IMR-90 (cell line): ENCODE data around the gene CEACAM1.

Experiments used
- CTCF ChIP-seq: conservative IDR thresholded peaks from 2 replicates; pipeline ENCODE4 v1.5.1; 2012; ENCODE audit warnings: mild to moderate bottlenecking, low read depth, low read length, improper control_type of control experiment
- MAFK ChIP-seq: IDR thresholded peaks from 2 replicates; pipeline ENCODE4 v1.6.1; 2012; ENCODE audit warnings: low read depth, low read length, improper control_type of control experiment
- POLR2A ChIP-seq: IDR thresholded peaks from 2 replicates; pipeline ENCODE4 v1.6.1; 2012; ENCODE audit warnings: mild to moderate bottlenecking, low read depth, low read length
- RAD21 ChIP-seq: IDR thresholded peaks from 2 replicates; pipeline ENCODE4 v1.6.1; 2012; ENCODE audit warnings: low read length, improper control_type of control experiment

GRCh38 chr19:42511340-42511739 is 16.9 kb downstream of the CEACAM1 start:
- TF ChIP-seq POLR2A (no peak), CTCF (no peak), MAFK (no peak), RAD21 (no peak)
